ENCODE results near the gene PAPSS2.
"Not testable (repeated sequence)": the region's sequence is repeated elsewhere in the genome, so short reads cannot be mapped to it uniquely, and the experiment has no call there.

The PAPSS2 gene

GRCh38 chr10:87642988-87643387 is 16.7 kb upstream of the PAPSS2 start:
- DNase-seq (ENCODE audit: low read depth): no peak

GRCh38 chr10:87643920-87644319 is 15.8 kb upstream of the PAPSS2 start:
- DNase-seq (ENCODE audit: low read depth): no peak

GRCh38 chr10:87644500-87644899 is 15.2 kb upstream of the PAPSS2 start:
- not testable (repeated sequence) for DNase-seq (ENCODE audit: low read depth)

GRCh38 chr10:87646192-87646909 is 13.3 kb upstream of the PAPSS2 start:
- no peak for DNase-seq (ENCODE audit: low read depth)

- DNase-seq (ENCODE audit: low read depth): no peak
These were observed 12.7 kb upstream of the PAPSS2 start for GRCh38 chr10:87646935-87647334.

- no peak for DNase-seq (ENCODE audit: low read depth)
These were observed 8.7 kb upstream of the PAPSS2 start for GRCh38 chr10:87650838-87651589.

GRCh38 chr10:87651801-87652200 is 7.9 kb upstream of the PAPSS2 start:
- no peak for DNase-seq (ENCODE audit: low read depth)

GRCh38 chr10:87652261-87652660 is 7.4 kb upstream of the PAPSS2 start:
- DNase-seq (ENCODE audit: low read depth): no peak

- no peak for DNase-seq (ENCODE audit: low read depth)
These were observed 5.5 kb upstream of the PAPSS2 start for GRCh38 chr10:87654212-87654611.

- no peak for DNase-seq (ENCODE audit: low read depth)
These were observed 3.1 kb upstream of the PAPSS2 start for GRCh38 chr10:87656431-87657072.

GRCh38 chr10:87657371-87657770 is 2.3 kb upstream of the PAPSS2 start:
- no peak for DNase-seq (ENCODE audit: low read depth)

GRCh38 chr10:87658321-87658795 is 1.3 kb upstream of the PAPSS2 start:
- no peak for DNase-seq (ENCODE audit: low read depth)

GRCh38 chr10:87658858-87659555 is 671 bp upstream of the PAPSS2 start:
- no peak for DNase-seq (ENCODE audit: low read depth)

GRCh38 chr10:87660484-87661133 is 931 bp downstream of the PAPSS2 start:
- no peak for DNase-seq (ENCODE audit: low read depth)

- DNase-seq (ENCODE audit: low read depth): no peak
These were observed 2.4 kb downstream of the PAPSS2 start for GRCh38 chr10:87661861-87662785.

- DNase-seq (ENCODE audit: low read depth): no peak
These were observed 4.6 kb downstream of the PAPSS2 start for GRCh38 chr10:87664276-87664701.

GRCh38 chr10:87667493-87667892 is 7.8 kb downstream of the PAPSS2 start:
- no peak for DNase-seq (ENCODE audit: low read depth)

GRCh38 chr10:87668324-87669074 is 8.8 kb downstream of the PAPSS2 start:
- DNase-seq (ENCODE audit: low read depth): no peak

GRCh38 chr10:87669752-87670151 is 10.1 kb downstream of the PAPSS2 start:
- no peak for DNase-seq (ENCODE audit: low read depth)

- DNase-seq (ENCODE audit: low read depth): no peak
These were observed 10.9 kb downstream of the PAPSS2 start for GRCh38 chr10:87670586-87670985.

Data from activated gamma-delta T cell treated with anti-CD3 and anti-CD28 coated beads, Interleukin-2, amount 50 U/mL, for 16 hours (primary cell).